K562 (cell line): ENCODE data around the gene SMPDL3B. TPM values are rescaled to one million over a fixed set of nuclear protein-coding genes. Genes with fewer than 3 reads are reported as not detected.
A peak's percentile ranks its signal among the peaks of the same experiment; 100 is the strongest.

ENCODE experiments used
- ATAC-seq: fragments of 200-7000 bp; cut with Tn5 transposase; 3 replicates; pipeline ENCODE4 v1.9.1; 2020; ENCODE audit warnings: moderate library complexity
- BruUV-seq: library from RNA; stranded (reverse); fragments of 400-500 nt; replicated peaks from 2 replicates; lab custom pipeline; 2021; lab: Mats Ljungman, UMichigan
- CTCF ChIA-PET: fragments of 300-600 bp; formaldehyde crosslinking; extraction: SDS; loops from one replicate; lab custom pipeline; 2021; ENCODE audit warnings: low intra/inter-chr PET ratio; lab: Yijun Ruan, JAX
- POLR2A ChIA-PET: fragments of 300-600, 350-650 bp; sonication (Branson Sonifier 250); formaldehyde crosslinking; extraction: SDS; loops from one replicate; lab custom pipeline; 2021; ENCODE audit warnings: antibody characterized with exemption, inconsistent platforms; lab: Yijun Ruan, JAX
- DNase-seq, 4 experiments: peaks; one replicate each; pipeline versions ENCODE4 v3.0.0 to v3.0.0-alpha.2; 2011 to 2018; ENCODE audit warnings: low spot score in 3 of 4, mixed read lengths in 3 of 4; ENCODE audit errors: extremely low read depth in 1 of 4
- FAIRE-seq: peaks from 2 replicates; lab custom pipeline; 2011; peaks lifted over from hg19 to GRCh38; lab: Jason Lieb, UNC
- H2AFZ ChIP-seq: 2 replicates; pipeline ENCODE4 v1.6.0; 2011; ENCODE audit warnings: low read depth, low read length, control low read depth, inconsistent platforms
- H3K27ac ChIP-seq: fragments of 200-600 bp; 3 replicates; pipeline ENCODE4 v1.8.0; 2011; ENCODE audit warnings: low read depth, mild to moderate bottlenecking, control low read depth, inconsistent platforms, low read length, moderate library complexity, mixed read lengths; ENCODE audit errors: extremely low read depth
- H3K27me3 ChIP-seq, 2 experiments: fragments of 300-600 bp in 1 of 2; 2 replicates in 1 of 2; 3 replicates in 1 of 2; pipeline versions ENCODE4 v1.6.0 to v1.8.0; 2011; ENCODE audit warnings: inconsistent platforms in 2 of 2, low read length in 2 of 2, mild to moderate bottlenecking in 1 of 2, mixed read lengths in 1 of 2, moderate library complexity in 1 of 2; ENCODE audit not compliant: control insufficient read depth in 2 of 2, insufficient read depth in 2 of 2
- H3K36me3 ChIP-seq: fragments of 300-600 bp; 3 replicates; pipeline ENCODE4 v1.8.0; 2011; ENCODE audit warnings: mild to moderate bottlenecking, low read length, inconsistent platforms; ENCODE audit not compliant: control insufficient read depth, insufficient read depth
- H3K4me1 ChIP-seq, 2 experiments: fragments of 200-600 bp in 1 of 2; replicated peaks in 1 of 2; 2 replicates in 1 of 2; 3 replicates in 1 of 2; pipeline versions ENCODE4 v1.5.1 to v1.8.0; 2011; ENCODE audit warnings: inconsistent platforms in 2 of 2, low read length in 2 of 2, mild to moderate bottlenecking in 1 of 2, mixed read lengths in 1 of 2, moderate library complexity in 1 of 2; ENCODE audit not compliant: control insufficient read depth in 2 of 2, insufficient read depth in 2 of 2
- H3K4me2 ChIP-seq: 2 replicates; pipeline ENCODE4 v1.6.1; 2011; ENCODE audit warnings: low read length, control low read depth, inconsistent platforms, mixed read lengths; ENCODE audit not compliant: insufficient read depth
- H3K4me3 ChIP-seq: fragments of 200-600 bp; sonication (generic), shearing (Covaris generic); 2 replicates; pipeline ENCODE4 v1.5.1; 2016; ENCODE audit warnings: control low read depth, inconsistent platforms
- H3K79me2 ChIP-seq: fragments of 200-600 bp; 3 replicates; pipeline ENCODE4 v1.8.0; 2011; ENCODE audit warnings: low read length, inconsistent platforms; ENCODE audit not compliant: control insufficient read depth, insufficient read depth
- H3K9ac ChIP-seq, 2 experiments: 2 replicates each; pipeline versions ENCODE4 v1.6.0 to v1.6.1; 2011; ENCODE audit warnings: low read depth in 2 of 2, low read length in 2 of 2, control low read depth in 1 of 2, inconsistent platforms in 1 of 2, mild to moderate bottlenecking in 1 of 2, mixed read lengths in 1 of 2; ENCODE audit not compliant: insufficient read depth in 1 of 2
- H3K9me1 ChIP-seq: one replicate; pipeline ENCODE4 v1.6.0; 2011; ENCODE audit warnings: inconsistent platforms, mild to moderate bottlenecking, low read length, moderate library complexity; ENCODE audit not compliant: control insufficient read depth, insufficient read depth
- H3K9me3 ChIP-seq: replicated peaks from 2 replicates; pipeline ENCODE4 v1.5.1; 2011; ENCODE audit warnings: low read depth, low read length, inconsistent platforms; ENCODE audit not compliant: control insufficient read depth, insufficient read depth
- H4K20me1 ChIP-seq: replicated peaks from 2 replicates; pipeline ENCODE4 v1.6.1; 2011; ENCODE audit warnings: low read length, inconsistent platforms, mixed read lengths; ENCODE audit not compliant: control insufficient read depth, insufficient read depth
- CREBBP ChIP-seq: IDR thresholded peaks from one replicate; pipeline ENCODE4 v1.6.1; 2012; ENCODE audit warnings: low read depth, mild to moderate bottlenecking, control low read depth, inconsistent platforms, low read length
- DPF2 ChIP-seq: fragments of 450-650 bp; IDR thresholded peaks from 2 replicates; pipeline ENCODE4 v1.6.1; 2016
- HNRNPUL1 ChIP-seq: fragments of 200-400 bp; formaldehyde crosslinking; IDR thresholded peaks from 2 replicates; pipeline ENCODE4 v1.6.1; 2017; ENCODE audit warnings: low read length
- KAT2B ChIP-seq: IDR thresholded peaks from one replicate; pipeline ENCODE4 v1.6.1; 2012; ENCODE audit warnings: low read depth, mild to moderate bottlenecking, control low read depth, inconsistent platforms, low read length, moderate library complexity
- KHSRP ChIP-seq: fragments of 450-650 bp; IDR thresholded peaks from 2 replicates; pipeline ENCODE4 v1.6.1; 2017
- MCM3 ChIP-seq: fragments of 450-650 bp; IDR thresholded peaks from 2 replicates; pipeline ENCODE4 v1.6.1; 2016
- NFE2L1 ChIP-seq: fragments of 450-650 bp; IDR thresholded peaks from 2 replicates; pipeline ENCODE4 v1.6.1; 2016; ENCODE audit warnings: missing genetic modification characterization, low read depth, mild to moderate bottlenecking, missing compliant biosample characterization, moderate library complexity, borderline replicate concordance
- NR4A1 ChIP-seq, 2 experiments: fragments of 250-450 bp in 1 of 2; fragments of 450-650 bp in 1 of 2; sonication (Bioruptor Pico) in 1 of 2; IDR thresholded peaks; 2 replicates each; pipeline versions ENCODE4 v1.4.0 to v1.6.1; 2016 to 2020; ENCODE audit warnings: mild to moderate bottlenecking in 2 of 2, missing compliant biosample characterization in 1 of 2, missing genetic modification characterization in 1 of 2, moderate library complexity in 1 of 2
- PCBP2 ChIP-seq: fragments of 200-400 bp; formaldehyde crosslinking; IDR thresholded peaks from 2 replicates; pipeline ENCODE4 v1.6.1; 2018; ENCODE audit warnings: low read length, low read depth, mild to moderate bottlenecking, moderate library complexity; ENCODE audit not compliant: poor library complexity, severe bottlenecking
- POLR2B ChIP-seq: fragments of 450-650 bp; IDR thresholded peaks from 2 replicates; pipeline ENCODE4 v1.6.1; 2018; ENCODE audit warnings: low read depth; ENCODE audit not compliant: partially characterized antibody
- PTBP1 ChIP-seq: fragments of 200-400 bp; formaldehyde crosslinking; IDR thresholded peaks from 2 replicates; pipeline ENCODE4 v1.6.1; 2017; ENCODE audit warnings: low read depth, low read length
- RBM15 ChIP-seq: fragments of 200-400 bp; formaldehyde crosslinking; IDR thresholded peaks from 2 replicates; pipeline ENCODE4 v1.6.1; 2018; ENCODE audit warnings: mild to moderate bottlenecking, low read length, moderate library complexity; ENCODE audit not compliant: insufficient read depth
- RBM25 ChIP-seq: fragments of 200-400 bp; formaldehyde crosslinking; IDR thresholded peaks from 2 replicates; pipeline ENCODE4 v1.6.1; 2018; ENCODE audit warnings: low read length, low read depth, moderate library complexity; ENCODE audit not compliant: severe bottlenecking
- ZNF140 ChIP-seq: fragments of 250-450 bp; sonication (Bioruptor Pico); IDR thresholded peaks from 2 replicates; pipeline ENCODE4 v1.8.0; 2021; ENCODE audit warnings: moderate library complexity, mild to moderate bottlenecking, inconsistent platforms
- WGBS: fragments of 100-300 bp; shearing (Covaris generic); methylation state at CpG from one replicate; pipeline ENCODE4 v1.1.6; 2016; ENCODE audit warnings: low coverage, mixed read lengths; ENCODE audit not compliant: insufficient coverage; ENCODE audit errors: missing lambda C conversion rate; 5-methylcytosine and 5-hydroxymethylcytosine counted together
- in situ Hi-C: fragments of 300-500 bp; cut with MboI; formaldehyde crosslinking; loops from 4 replicates; pipeline ENCODE4 v1.15.0; 2018; ENCODE audit warnings: inconsistent platforms, mixed read lengths
- intact Hi-C: fragments of 100-400 bp; cut with micrococcal nuclease; formaldehyde crosslinking; loops from 2 replicates; pipeline ENCODE4 v1.14.2; 2022
- polyA plus RNA-seq, 8 experiments: library from polyadenylated mRNA; depleted of rRNA in 4 of 8; stranded (reverse) in 5 of 8; unstranded in 3 of 8; fragments of >200 nt; fragmentation: Nextera tagmentation in 2 of 8; fragmentation: Illumina TruSeq in 1 of 8; extraction: Ambion mirVana in 2 of 8; extraction: Trizol in 1 of 8; gene quantifications; 2 replicates each; pipeline versions ENCODE4 v1.2.1 to v1.2.3, GENCODE V29; 2011 to 2014; ENCODE audit warnings: inconsistent platforms in 1 of 8, missing spikeins in 1 of 8
- total RNA-seq, 7 experiments: library from RNA; depleted of rRNA in 6 of 7; stranded (reverse); fragments of >200 nt in 6 of 7; fragmentation: Illumina TruSeq in 2 of 7; extraction: Trizol in 2 of 7; gene quantifications; 2 replicates each; pipeline versions ENCODE4 v1.2.1 to v1.2.3, GENCODE V29; 2011 to 2021; ENCODE audit warnings: low replicate concordance in 1 of 7
- TF ChIP-seq, protein P1 (sequence below): IDR thresholded peaks from 3 replicates; pipeline ENCODE4 v1.6.1; 2011; ENCODE audit warnings: borderline replicate concordance, mild to moderate bottlenecking; ENCODE audit not compliant: insufficient read length, insufficient read depth
- TF ChIP-seq, protein P2 (sequence below): fragments of 200-800 bp; sonication (Bioruptor generic); IDR thresholded peaks from 2 replicates; pipeline ENCODE4 v1.6.1; 2017; ENCODE audit warnings: missing genetic modification characterization, missing compliant biosample characterization
- TF ChIP-seq, protein P3 (sequence below): fragments of 450-650 bp; formaldehyde crosslinking; IDR thresholded peaks from 2 replicates; pipeline ENCODE4 v1.4.0; 2020; ENCODE audit warnings: mild to moderate bottlenecking, moderate library complexity

SMPDL3B gene
- total and polyA plus RNA-seq, 9 of the 15 experiments (the other 6 are each of a cell fraction or from before 2014, with no cell fraction given): 0.07 to 1.2 (median 0.73) TPM

DNA sequence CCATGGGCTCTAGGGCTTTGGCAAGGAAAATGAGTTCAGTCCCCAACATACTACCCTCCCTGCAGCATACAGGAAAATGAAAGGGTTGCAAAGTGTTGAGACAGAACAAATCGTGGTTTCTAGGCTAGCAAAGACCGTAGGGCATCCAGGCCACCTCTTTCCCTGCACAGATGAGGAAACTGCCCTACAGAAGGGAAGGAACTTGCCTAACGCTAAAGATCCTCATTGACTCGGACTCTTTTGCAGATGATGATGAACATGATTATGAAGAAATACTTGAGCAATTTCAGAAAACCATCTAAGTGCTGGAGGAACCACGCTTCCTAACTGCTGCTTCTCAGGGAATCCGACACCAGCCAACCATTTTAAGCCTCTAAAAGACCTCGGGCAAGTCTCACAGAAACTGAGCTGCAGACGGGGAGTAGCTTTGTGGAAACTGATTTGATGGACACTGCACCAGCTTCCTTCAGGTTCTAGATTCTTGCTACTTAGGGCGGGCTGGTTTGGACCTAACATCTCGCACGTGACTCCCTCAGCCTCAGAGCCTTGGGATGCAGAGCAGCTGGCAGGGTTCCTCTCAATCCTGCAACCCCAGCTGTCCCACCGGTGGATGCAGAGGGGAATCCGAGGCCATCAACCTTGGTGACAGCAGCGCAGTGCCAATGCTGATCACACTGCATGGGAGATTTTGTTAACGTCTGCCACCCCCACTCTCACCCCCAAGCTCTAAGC, 49.0 kb upstream of the SMPDL3B start:
- H3K9me1 ChIP-seq: peaks cover 4% of the 10 kb centered on the region
- DNase-seq (no peak), ATAC-seq (no peak), FAIRE-seq (no peak)
- H3K4me3 ChIP-seq: no peak overlapping the region
- no peaks in the 10 kb centered on the region for H4K20me1 ChIP-seq
- H3K9ac ChIP-seq: peak overlapping the region in 1 of 2 experiments; percentile 15; a peak in 1 of 4 replicates
- 82% methylated on average over 15 of the region's 15 CpGs for WGBS
- no peak overlapping the region for H2AFZ ChIP-seq
- in situ Hi-C loops (no loop called here), intact Hi-C loops (no loop called here)
- POLR2A ChIA-PET: interaction anchor here (0.6 to 2.3 kb wide), 9 partner anchors 9 to 294 kb away, joined by 3 to 16 read pairs (median 3); no protein-coding TSS in a partner anchor
- H3K4me1 ChIP-seq: peaks cover 0 to 13% of the 10 kb centered on the region in 2 experiments; a peak in 2 of 5 replicates
- TF ChIP-seq, protein P1, sequence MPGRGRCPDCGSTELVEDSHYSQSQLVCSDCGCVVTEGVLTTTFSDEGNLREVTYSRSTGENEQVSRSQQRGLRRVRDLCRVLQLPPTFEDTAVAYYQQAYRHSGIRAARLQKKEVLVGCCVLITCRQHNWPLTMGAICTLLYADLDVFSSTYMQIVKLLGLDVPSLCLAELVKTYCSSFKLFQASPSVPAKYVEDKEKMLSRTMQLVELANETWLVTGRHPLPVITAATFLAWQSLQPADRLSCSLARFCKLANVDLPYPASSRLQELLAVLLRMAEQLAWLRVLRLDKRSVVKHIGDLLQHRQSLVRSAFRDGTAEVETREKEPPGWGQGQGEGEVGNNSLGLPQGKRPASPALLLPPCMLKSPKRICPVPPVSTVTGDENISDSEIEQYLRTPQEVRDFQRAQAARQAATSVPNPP: no peak
- TF ChIP-seq NFE2L1 (no peak), RBM15 (no peak), PCBP2 (no peak), DPF2 (no peak), PTBP1 (no peak), RBM25 (no peak), CREBBP (no peak), HNRNPUL1 (no peak), KAT2B (no peak), MCM3 (no peak), KHSRP (no peak), NR4A1 (CRISPR knock-in tag; IDR thresholded peaks at IDR 0.05) (no peak), NR4A1 (tag; IDR thresholded peaks at IDR 0.05) (no peak), ZNF140 (CRISPR knock-in tag) (no peak), POLR2B (no peak)
- TF ChIP-seq, protein P2, sequence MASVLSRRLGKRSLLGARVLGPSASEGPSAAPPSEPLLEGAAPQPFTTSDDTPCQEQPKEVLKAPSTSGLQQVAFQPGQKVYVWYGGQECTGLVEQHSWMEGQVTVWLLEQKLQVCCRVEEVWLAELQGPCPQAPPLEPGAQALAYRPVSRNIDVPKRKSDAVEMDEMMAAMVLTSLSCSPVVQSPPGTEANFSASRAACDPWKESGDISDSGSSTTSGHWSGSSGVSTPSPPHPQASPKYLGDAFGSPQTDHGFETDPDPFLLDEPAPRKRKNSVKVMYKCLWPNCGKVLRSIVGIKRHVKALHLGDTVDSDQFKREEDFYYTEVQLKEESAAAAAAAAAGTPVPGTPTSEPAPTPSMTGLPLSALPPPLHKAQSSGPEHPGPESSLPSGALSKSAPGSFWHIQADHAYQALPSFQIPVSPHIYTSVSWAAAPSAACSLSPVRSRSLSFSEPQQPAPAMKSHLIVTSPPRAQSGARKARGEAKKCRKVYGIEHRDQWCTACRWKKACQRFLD (CRISPR knock-in tag): no peak
- TF ChIP-seq, protein P3, sequence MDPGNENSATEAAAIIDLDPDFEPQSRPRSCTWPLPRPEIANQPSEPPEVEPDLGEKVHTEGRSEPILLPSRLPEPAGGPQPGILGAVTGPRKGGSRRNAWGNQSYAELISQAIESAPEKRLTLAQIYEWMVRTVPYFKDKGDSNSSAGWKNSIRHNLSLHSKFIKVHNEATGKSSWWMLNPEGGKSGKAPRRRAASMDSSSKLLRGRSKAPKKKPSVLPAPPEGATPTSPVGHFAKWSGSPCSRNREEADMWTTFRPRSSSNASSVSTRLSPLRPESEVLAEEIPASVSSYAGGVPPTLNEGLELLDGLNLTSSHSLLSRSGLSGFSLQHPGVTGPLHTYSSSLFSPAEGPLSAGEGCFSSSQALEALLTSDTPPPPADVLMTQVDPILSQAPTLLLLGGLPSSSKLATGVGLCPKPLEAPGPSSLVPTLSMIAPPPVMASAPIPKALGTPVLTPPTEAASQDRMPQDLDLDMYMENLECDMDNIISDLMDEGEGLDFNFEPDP: no peak
- CTCF ChIA-PET: no interaction called here
- H3K36me3 ChIP-seq: peaks cover 61% of the 10 kb centered on the region; the same call in 2 of the 3 replicates
- H3K9me3 ChIP-seq: no peaks in the 10 kb centered on the region
- H3K79me2 ChIP-seq: no peaks in the 10 kb centered on the region
- no peak overlapping the region for H3K4me2 ChIP-seq
- H3K27ac ChIP-seq: no peak overlapping the region
- H3K27me3 ChIP-seq: no peaks in the 10 kb centered on the region
- no TSS peak for BruUV-seq
